ENCODE results near the gene SLC4A5. TPM values are rescaled to one million over a fixed set of nuclear protein-coding genes. Genes with fewer than 3 reads are reported as not detected.

Gene SLC4A5, protein sequence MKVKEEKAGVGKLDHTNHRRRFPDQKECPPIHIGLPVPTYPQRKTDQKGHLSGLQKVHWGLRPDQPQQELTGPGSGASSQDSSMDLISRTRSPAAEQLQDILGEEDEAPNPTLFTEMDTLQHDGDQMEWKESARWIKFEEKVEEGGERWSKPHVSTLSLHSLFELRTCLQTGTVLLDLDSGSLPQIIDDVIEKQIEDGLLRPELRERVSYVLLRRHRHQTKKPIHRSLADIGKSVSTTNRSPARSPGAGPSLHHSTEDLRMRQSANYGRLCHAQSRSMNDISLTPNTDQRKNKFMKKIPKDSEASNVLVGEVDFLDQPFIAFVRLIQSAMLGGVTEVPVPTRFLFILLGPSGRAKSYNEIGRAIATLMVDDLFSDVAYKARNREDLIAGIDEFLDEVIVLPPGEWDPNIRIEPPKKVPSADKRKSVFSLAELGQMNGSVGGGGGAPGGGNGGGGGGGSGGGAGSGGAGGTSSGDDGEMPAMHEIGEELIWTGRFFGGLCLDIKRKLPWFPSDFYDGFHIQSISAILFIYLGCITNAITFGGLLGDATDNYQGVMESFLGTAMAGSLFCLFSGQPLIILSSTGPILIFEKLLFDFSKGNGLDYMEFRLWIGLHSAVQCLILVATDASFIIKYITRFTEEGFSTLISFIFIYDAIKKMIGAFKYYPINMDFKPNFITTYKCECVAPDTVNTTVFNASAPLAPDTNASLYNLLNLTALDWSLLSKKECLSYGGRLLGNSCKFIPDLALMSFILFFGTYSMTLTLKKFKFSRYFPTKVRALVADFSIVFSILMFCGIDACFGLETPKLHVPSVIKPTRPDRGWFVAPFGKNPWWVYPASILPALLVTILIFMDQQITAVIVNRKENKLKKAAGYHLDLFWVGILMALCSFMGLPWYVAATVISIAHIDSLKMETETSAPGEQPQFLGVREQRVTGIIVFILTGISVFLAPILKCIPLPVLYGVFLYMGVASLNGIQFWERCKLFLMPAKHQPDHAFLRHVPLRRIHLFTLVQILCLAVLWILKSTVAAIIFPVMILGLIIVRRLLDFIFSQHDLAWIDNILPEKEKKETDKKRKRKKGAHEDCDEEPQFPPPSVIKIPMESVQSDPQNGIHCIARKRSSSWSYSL
- polyA plus RNA-seq (2012; ENCODE audit: insufficient read length, low read depth) = 0.46 TPM

DNA sequence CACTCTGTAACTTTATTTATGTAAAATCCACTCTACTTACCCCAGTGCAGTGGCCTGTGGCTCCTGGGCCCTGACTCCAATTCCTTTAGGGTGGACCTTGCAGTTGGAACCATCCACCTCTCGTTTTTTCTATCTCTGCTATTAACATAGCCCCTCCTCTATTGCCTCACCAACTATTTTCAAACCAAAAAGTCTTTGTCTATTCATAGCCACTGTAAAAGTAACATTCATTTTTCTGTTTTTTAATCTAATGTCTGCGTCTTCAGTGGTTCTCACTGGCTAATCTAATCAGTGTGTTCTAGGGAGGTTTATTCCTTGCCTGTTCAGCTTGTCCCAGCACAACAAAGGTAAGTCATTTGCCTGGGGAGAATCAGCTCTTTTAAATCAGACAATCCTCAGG, at the start of gene SLC4A5:
SLC4A5 (minus strand) TSS at position 101 of the 400 bp plus-strand sequence. CDS start 28,393 bp downstream, outside the sequence.
- no peak for TF ChIP-seq SIN3A (IDR thresholded peaks at IDR 0.05; ENCODE audit: borderline replicate concordance, insufficient read depth, low read length)
- TF ChIP-seq, protein P1, sequence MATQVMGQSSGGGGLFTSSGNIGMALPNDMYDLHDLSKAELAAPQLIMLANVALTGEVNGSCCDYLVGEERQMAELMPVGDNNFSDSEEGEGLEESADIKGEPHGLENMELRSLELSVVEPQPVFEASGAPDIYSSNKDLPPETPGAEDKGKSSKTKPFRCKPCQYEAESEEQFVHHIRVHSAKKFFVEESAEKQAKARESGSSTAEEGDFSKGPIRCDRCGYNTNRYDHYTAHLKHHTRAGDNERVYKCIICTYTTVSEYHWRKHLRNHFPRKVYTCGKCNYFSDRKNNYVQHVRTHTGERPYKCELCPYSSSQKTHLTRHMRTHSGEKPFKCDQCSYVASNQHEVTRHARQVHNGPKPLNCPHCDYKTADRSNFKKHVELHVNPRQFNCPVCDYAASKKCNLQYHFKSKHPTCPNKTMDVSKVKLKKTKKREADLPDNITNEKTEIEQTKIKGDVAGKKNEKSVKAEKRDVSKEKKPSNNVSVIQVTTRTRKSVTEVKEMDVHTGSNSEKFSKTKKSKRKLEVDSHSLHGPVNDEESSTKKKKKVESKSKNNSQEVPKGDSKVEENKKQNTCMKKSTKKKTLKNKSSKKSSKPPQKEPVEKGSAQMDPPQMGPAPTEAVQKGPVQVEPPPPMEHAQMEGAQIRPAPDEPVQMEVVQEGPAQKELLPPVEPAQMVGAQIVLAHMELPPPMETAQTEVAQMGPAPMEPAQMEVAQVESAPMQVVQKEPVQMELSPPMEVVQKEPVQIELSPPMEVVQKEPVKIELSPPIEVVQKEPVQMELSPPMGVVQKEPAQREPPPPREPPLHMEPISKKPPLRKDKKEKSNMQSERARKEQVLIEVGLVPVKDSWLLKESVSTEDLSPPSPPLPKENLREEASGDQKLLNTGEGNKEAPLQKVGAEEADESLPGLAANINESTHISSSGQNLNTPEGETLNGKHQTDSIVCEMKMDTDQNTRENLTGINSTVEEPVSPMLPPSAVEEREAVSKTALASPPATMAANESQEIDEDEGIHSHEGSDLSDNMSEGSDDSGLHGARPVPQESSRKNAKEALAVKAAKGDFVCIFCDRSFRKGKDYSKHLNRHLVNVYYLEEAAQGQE (IDR thresholded peaks at IDR 0.05; ENCODE audit: insufficient read depth in 1 of 2, low read depth in 2 of 2, low read length in 2 of 2) = no peak
- no peak for TF ChIP-seq TAF1 (IDR thresholded peaks at IDR 0.05; ENCODE audit: borderline replicate concordance, insufficient read depth, low read length)
- no peak for TF ChIP-seq POLR2AphosphoS5 (IDR thresholded peaks at IDR 0.05; ENCODE audit: low read depth, low read length)
- TF ChIP-seq FOXP2 (optimal IDR thresholded peaks at IDR 0.05; ENCODE audit: borderline replicate concordance, extremely low read depth, extremely low read length, insufficient read depth) = no peak

DNA sequence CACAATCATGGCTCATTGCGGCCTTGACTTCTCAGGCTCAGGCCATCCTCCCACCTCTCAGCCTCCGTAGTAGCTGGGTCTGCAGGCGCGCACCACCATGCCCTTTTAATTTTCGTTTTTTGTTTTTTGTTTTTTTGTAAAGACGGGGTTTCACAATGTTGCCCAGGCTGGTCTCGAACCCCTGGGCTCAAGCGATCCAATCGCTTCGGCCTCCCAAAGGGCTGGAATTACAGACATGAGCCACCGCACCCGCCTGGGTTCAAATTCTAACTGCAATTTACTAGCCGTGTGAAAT, 49.2 kb upstream of the SLC4A5 start:
- TF ChIP-seq TAF1 (IDR thresholded peaks at IDR 0.05; ENCODE audit: borderline replicate concordance, insufficient read depth, low read length) (no peak), SIN3A (IDR thresholded peaks at IDR 0.05; ENCODE audit: borderline replicate concordance, insufficient read depth, low read length) (no peak), POLR2AphosphoS5 (IDR thresholded peaks at IDR 0.05; ENCODE audit: low read depth, low read length) (no peak), FOXP2 (optimal IDR thresholded peaks at IDR 0.05; ENCODE audit: borderline replicate concordance, extremely low read depth, extremely low read length, insufficient read depth) (no peak)
- TF ChIP-seq, protein P1 (IDR thresholded peaks at IDR 0.05; ENCODE audit: insufficient read depth in 1 of 2, low read depth in 2 of 2, low read length in 2 of 2) = no peak

DNA sequence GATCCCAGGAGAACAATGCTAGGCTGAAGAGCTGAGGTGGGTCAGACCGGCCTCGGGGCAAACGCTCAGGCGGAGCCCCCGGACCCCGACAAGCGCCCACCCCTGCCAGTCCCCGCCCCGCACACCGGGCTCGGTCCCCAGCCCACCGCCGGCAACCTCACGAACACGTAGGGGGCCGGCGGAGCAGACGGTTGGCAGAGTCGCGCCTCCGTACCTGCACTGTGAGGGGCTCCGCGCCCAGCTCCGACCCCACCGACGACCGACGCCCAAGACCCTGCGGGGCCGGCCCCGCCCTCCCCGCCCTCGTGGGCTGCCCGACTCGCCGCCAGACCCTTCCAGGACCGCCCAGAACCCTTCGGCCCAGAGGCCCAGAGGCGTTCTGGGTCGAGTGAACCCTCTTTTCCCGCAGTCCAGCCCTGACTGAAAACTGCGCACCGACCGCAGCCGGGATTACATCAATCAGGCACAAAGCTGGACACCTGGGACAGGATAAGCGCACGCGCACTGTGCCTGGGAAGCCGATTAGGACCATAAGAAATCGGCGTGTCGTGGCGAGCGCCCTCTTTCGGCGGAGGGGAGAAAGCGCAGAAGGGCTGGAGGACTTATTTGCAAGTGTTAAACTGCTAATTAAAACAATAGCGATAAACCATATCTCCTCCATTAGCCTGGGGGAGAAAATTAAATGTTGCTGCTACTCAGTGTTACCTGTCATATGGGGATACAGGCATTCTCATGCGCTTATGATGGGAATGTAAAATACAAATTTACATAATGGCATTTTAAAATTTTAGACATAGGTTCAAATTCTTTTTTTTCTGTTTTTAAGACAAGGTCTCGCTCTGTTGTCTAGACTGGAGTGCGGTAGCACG, 48.6 kb upstream of the SLC4A5 start:
- TF ChIP-seq, protein P1 (IDR thresholded peaks at IDR 0.05; ENCODE audit: insufficient read depth in 1 of 2, low read depth in 2 of 2, low read length in 2 of 2) = no peak
- TF ChIP-seq TAF1 (IDR thresholded peaks at IDR 0.05; ENCODE audit: borderline replicate concordance, insufficient read depth, low read length) (peak; percentile 50; the same call in 1 of the 2 replicates), POLR2AphosphoS5 (IDR thresholded peaks at IDR 0.05; ENCODE audit: low read depth, low read length) (peak; percentile 50), FOXP2 (optimal IDR thresholded peaks at IDR 0.05; ENCODE audit: borderline replicate concordance, extremely low read depth, extremely low read length, insufficient read depth) (peak; percentile 57)

DNA sequence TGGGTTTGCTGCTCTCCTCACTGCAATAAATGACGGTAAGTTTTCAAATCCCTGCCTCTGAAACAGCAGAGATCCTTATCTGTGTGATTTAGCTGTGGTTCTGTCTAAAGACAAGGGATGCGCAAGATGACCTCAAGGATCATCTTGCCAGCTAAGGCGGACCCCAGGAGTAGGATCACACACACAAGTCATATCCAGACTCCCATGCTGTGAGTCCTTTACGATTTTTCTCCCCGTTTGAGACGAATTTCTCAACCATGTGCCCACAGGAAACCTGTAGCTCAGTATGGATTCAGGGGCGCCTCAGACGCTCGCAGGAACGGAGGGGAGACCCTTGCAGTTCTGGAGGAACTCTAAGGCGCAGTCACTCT, 48.0 kb upstream of the SLC4A5 start:
- TF ChIP-seq FOXP2 (optimal IDR thresholded peaks at IDR 0.05; ENCODE audit: borderline replicate concordance, extremely low read depth, extremely low read length, insufficient read depth) (no peak), SIN3A (IDR thresholded peaks at IDR 0.05; ENCODE audit: borderline replicate concordance, insufficient read depth, low read length) (0 out of 2 replicates have a peak, but pooled peaks have one; percentile 36)
